ENCODE data around the gene GFOD1. TPM values are rescaled to one million over a fixed set of nuclear protein-coding genes. Genes with fewer than 3 reads are reported as not detected.
"Not testable (repeated sequence)": the region's sequence is repeated elsewhere in the genome, so short reads cannot be mapped to it uniquely, and the experiment has no call there.

GFOD1 gene
- total and polyA plus RNA-seq, 7 donors: 2.3 to 18.3 (median 13.3) TPM

DNA sequence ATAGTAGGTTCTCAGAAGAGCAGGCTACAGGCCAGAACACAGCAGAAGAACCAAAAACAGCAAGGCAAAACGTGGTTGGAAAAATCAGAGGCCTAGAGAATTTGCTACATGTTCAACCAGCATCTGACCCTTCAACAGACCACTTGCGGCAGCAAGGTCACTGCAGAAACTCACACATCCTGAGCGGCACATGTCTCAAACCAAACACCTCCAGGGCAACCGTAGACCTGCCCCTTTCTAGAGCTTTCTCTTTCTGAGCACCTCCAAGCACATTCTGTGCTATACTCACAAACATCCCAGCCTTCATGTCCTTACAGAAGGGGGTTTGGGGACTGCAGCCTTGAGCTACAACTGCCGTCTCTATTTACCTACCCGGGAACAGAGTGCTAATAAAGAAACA lies 52.6 kb downstream of the GFOD1 start:
- intact Hi-C loops (cut with DNase I): no loop called here
- Histone ChIP-seq H3K9me3 (no peaks in the 10 kb centered on the region), H3K27me3 (no peaks in the 10 kb centered on the region), H3K36me3 (no peaks in the 10 kb centered on the region), H3K27ac (no peak overlapping the region), H3K4me1 (peaks cover 0 to 11% (median 3%) of the 10 kb centered on the region in 4 donors), H3K4me3 (no peak overlapping the region)
- WGBS, 2 donors: 92 to 93% methylated on average over 6 of the region's 6 CpGs
- TF ChIP-seq POLR2A (IDR thresholded peaks at IDR 0.05): no peak
- DNase-seq: no peak

DNA sequence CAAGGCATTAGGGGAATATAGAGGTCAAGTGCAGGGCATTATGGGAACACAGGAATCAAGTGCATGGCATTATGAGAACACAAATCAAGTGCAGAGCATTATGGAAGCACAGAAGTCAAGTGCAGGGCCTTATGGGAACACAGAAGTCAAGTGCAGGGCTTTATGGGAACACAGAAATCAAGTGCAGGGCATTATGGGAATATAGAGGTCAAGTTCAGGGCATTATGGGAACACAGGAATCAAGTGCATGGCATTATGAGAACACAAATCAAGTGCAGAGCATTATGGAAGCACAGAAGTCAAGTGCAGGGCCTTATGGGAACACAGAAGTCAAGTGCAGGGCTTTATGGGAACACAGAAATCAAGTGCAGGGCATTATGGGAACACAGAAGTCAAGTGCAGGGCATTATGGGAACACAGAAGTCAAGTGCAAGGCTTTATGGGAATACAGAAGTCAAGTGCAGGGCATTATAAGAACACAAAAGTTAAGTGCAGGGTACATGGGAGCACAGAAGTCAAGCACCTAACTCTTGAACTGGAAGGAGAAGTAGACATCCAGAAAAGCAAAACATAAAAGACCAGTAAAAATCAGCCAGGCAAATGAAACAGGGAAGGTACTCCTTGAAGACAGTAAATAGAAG lies 53.1 kb downstream of the GFOD1 start:
- H3K36me3 ChIP-seq; intact Hi-C loops (cut with DNase I); H3K27me3 ChIP-seq; H3K9me3 ChIP-seq; H3K27ac ChIP-seq; DNase-seq; H3K4me3 ChIP-seq: not testable (repeated sequence)
- peaks cover 0 to 11% (median 5%) of the 10 kb centered on the region in 4 donors for H3K4me1 ChIP-seq

DNA sequence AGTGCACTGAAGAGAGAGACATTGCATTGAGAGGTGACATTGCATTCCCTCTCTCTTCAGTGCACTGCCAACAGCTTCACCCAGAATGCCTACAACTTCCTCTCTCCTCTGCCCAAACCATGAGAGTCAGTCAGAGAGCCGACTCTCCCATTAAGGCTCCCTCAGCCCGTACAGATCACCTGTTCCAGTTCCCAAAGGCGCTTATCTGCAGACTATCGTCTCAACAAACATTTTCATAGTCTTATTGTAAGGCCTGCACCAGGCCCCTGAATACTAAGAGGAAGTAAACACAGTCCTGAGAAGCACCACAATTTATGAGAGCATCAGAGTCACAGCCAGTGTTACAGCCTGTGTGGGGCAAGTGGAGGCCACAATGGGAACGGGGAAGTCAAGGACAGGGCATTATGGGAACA lies 53.7 kb downstream of the GFOD1 start:
- TF ChIP-seq EP300 (IDR thresholded peaks at IDR 0.05) (no peak), POLR2A (IDR thresholded peaks at IDR 0.05) (no peak), POLR2AphosphoS5 (IDR thresholded peaks at IDR 0.05) (no peak)
- TF ChIP-seq, protein P1, sequence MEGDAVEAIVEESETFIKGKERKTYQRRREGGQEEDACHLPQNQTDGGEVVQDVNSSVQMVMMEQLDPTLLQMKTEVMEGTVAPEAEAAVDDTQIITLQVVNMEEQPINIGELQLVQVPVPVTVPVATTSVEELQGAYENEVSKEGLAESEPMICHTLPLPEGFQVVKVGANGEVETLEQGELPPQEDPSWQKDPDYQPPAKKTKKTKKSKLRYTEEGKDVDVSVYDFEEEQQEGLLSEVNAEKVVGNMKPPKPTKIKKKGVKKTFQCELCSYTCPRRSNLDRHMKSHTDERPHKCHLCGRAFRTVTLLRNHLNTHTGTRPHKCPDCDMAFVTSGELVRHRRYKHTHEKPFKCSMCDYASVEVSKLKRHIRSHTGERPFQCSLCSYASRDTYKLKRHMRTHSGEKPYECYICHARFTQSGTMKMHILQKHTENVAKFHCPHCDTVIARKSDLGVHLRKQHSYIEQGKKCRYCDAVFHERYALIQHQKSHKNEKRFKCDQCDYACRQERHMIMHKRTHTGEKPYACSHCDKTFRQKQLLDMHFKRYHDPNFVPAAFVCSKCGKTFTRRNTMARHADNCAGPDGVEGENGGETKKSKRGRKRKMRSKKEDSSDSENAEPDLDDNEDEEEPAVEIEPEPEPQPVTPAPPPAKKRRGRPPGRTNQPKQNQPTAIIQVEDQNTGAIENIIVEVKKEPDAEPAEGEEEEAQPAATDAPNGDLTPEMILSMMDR (IDR thresholded peaks at IDR 0.05): no peak
- Histone ChIP-seq H3K9me3 (no peaks in the 10 kb centered on the region), H3K4me1 (peaks cover 0 to 15% (median 5%) of the 10 kb centered on the region in 4 donors), H3K27ac (no peak overlapping the region), H3K36me3 (no peaks in the 10 kb centered on the region), H3K27me3 (no peaks in the 10 kb centered on the region), H3K4me3 (no peak overlapping the region)
- DNase-seq: no peak
- 20 to 41% methylated on average over 5 of the region's 5 CpGs for WGBS, 2 donors
- intact Hi-C loops (cut with DNase I): no loop called here

DNA sequence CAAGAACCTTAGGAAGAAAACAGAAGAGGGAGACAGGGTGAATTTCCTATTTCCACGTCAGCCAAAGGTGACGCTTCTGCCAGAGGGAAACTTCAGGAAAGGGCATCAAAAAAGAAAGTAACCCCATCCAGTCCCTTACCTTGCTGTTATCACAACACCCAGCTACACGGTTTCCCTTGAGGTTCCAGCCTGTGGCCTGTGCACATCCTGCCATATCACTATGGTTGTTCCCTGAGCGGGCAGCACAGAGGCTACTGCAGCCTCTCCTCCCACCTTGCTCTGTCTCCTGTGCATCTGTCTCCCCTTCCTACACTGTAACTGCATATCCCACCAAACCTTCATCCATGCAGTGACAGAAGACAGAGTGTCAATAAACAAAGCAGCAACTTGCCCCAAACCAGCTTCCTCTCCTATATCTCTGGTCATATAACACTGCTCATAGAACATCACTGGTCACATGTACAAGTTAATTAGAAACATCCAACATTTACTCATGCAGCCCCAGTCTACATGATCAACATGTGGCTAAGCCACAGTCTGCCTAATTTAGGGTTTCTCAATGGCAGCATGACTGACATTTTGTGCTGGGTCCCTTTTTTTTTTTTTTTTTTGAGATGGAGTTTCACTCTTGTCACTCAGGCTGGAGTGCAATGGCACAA lies 54.7 kb downstream of the GFOD1 start:
- peak overlapping the region in 1 of 4 donors; percentile 3 for H3K27ac ChIP-seq
- H3K36me3 ChIP-seq: no peaks in the 10 kb centered on the region
- no peaks in the 10 kb centered on the region for H3K9me3 ChIP-seq
- H3K4me1 ChIP-seq: peaks cover 0 to 20% (median 5%) of the 10 kb centered on the region in 4 donors
- H3K27me3 ChIP-seq: no peaks in the 10 kb centered on the region
- no peak overlapping the region for H3K4me3 ChIP-seq
- no peak for DNase-seq
- 62 to 66% methylated on average over 4 of the region's 4 CpGs for whole genome bisulfite sequencing, 2 donors
- intact Hi-C loops (cut with DNase I): no loop called here
- TF ChIP-seq, protein P1 (IDR thresholded peaks at IDR 0.05): no peak
- TF ChIP-seq POLR2A (IDR thresholded peaks at IDR 0.05) (no peak), EP300 (IDR thresholded peaks at IDR 0.05) (no peak), POLR2AphosphoS5 (IDR thresholded peaks at IDR 0.05) (no peak)

DNA sequence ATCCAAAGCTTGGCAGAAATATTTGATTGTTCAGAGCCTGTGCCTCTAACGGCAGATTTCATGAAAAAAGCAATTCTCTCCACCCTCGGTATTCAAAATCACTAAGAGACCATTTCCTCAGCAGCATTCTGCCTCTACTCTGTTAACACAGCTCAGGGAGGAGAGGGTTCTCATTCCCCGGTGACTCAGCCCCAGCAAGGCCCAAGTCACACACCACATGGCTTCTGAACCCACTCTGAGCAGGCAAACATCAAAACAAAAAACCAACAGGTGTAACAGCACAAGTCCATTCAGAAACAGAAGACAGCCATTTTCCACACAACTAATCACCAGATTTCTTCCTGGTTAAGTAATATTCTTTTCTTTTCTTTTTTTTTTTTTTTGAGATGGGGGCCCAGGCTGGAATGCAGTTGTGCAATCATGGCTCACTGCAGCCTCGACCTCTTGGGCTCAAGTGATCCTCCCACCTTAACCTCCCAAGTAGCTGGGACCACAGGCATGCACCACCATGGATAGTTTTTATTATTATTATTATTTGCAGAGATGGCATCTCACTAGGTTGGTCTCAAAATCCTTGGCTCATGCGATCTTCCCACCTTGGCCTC lies 55.4 kb downstream of the GFOD1 start:
- intact Hi-C loops (cut with DNase I): no loop called here
- Histone ChIP-seq H3K4me1 (peaks cover 0 to 20% (median 4%) of the 10 kb centered on the region in 4 donors), H3K36me3 (no peaks in the 10 kb centered on the region), H3K9me3 (no peaks in the 10 kb centered on the region), H3K4me3 (no peak overlapping the region), H3K27me3 (no peaks in the 10 kb centered on the region), H3K27ac (peak overlapping the region in 2 of 4 donors; percentile 3 to 26)
- no peak for TF ChIP-seq POLR2AphosphoS5 (IDR thresholded peaks at IDR 0.05)
- TF ChIP-seq POLR2A (IDR thresholded peaks at IDR 0.05): no peak
- TF ChIP-seq, protein P1 (IDR thresholded peaks at IDR 0.05): no peak
- 69 to 80% methylated on average over 5 of the region's 5 CpGs for WGBS, 2 donors
- DNase-seq: no peak

All from sigmoid colon (tissue), 7 donors.